Colonic mucosa (tissue), 4 donors: ENCODE data around the gene LMF1. TPM values are rescaled to one million over a fixed set of nuclear protein-coding genes. Genes with fewer than 3 reads are reported as not detected.

Experiments used
- DNase-seq: peaks from one replicate; pipeline ENCODE4 v3.0.0-alpha.2; 2020
- H3K27ac ChIP-seq: fragments of 200-600 bp; one replicate; pipeline ENCODE4 v1.8.0; 2021
- H3K27me3 ChIP-seq: fragments of 200-600 bp; one replicate; pipeline ENCODE4 v1.8.0; 2021
- H3K36me3 ChIP-seq: fragments of 200-600 bp; one replicate; pipeline ENCODE4 v1.8.0; 2021
- H3K4me1 ChIP-seq: fragments of 200-600 bp; one replicate; pipeline ENCODE4 v1.8.0; 2021; ENCODE audit warnings: mild to moderate bottlenecking
- H3K4me3 ChIP-seq: fragments of 200-600 bp; one replicate; pipeline ENCODE4 v1.8.0; 2021
- H3K9ac ChIP-seq, 2 donors: one replicate each; pipeline ENCODE4 v1.7.0; 2013; ENCODE audit warnings: control low read depth in 2 of 2, low read depth in 2 of 2, low read length in 2 of 2
- H3K9me3 ChIP-seq: fragments of 200-600 bp; one replicate; pipeline ENCODE4 v1.8.0; 2021
- intact Hi-C: fragments of 100-400 bp; cut with DNase I; formaldehyde crosslinking; loops from one replicate; pipeline ENCODE4 v1.14.1; 2022
- total RNA-seq, 2 donors: library from RNA; stranded (reverse); fragmentation: NEBNext Ultra II Directional in 1 of 2; extraction: Animal tissue kit (Norgen Biotek cat#: 25700) in 1 of 2; gene quantifications; one replicate each; pipeline ENCODE4 v1.2.1, GENCODE V29; 2021
- TF ChIP-seq, protein P1 (sequence below): fragments of 200-600 bp; IDR thresholded peaks from one replicate; pipeline ENCODE4 v1.8.0; 2022; ENCODE audit warnings: antibody characterized with exemption, mild to moderate bottlenecking
- donor health status: healthy.
- donor health status: DM: no; HTN: no; CAD: no.
- donor health status: DM: no; HTN: no; CAD: no.

Gene LMF1
- total RNA-seq, 2 donors from 2014 or later, result 8.4 to 12.8 TPM

- Histone ChIP-seq H3K4me1 (no peaks in the 10 kb centered on the region), H3K36me3 (no peaks in the 10 kb centered on the region), H3K27me3 (peaks cover 21% of the 10 kb centered on the region), H3K4me3 (no peak overlapping the region), H3K9ac (no peak overlapping the region), H3K9me3 (no peaks in the 10 kb centered on the region), H3K27ac (no peak overlapping the region)
- TF ChIP-seq, protein P1, sequence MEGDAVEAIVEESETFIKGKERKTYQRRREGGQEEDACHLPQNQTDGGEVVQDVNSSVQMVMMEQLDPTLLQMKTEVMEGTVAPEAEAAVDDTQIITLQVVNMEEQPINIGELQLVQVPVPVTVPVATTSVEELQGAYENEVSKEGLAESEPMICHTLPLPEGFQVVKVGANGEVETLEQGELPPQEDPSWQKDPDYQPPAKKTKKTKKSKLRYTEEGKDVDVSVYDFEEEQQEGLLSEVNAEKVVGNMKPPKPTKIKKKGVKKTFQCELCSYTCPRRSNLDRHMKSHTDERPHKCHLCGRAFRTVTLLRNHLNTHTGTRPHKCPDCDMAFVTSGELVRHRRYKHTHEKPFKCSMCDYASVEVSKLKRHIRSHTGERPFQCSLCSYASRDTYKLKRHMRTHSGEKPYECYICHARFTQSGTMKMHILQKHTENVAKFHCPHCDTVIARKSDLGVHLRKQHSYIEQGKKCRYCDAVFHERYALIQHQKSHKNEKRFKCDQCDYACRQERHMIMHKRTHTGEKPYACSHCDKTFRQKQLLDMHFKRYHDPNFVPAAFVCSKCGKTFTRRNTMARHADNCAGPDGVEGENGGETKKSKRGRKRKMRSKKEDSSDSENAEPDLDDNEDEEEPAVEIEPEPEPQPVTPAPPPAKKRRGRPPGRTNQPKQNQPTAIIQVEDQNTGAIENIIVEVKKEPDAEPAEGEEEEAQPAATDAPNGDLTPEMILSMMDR, result no peak
- no peak for DNase-seq
- intact Hi-C loops, result no loop called here
Measured at GRCh38 chr16:1000608-1001007, 29.8 kb upstream of the LMF1 start.

DNA sequence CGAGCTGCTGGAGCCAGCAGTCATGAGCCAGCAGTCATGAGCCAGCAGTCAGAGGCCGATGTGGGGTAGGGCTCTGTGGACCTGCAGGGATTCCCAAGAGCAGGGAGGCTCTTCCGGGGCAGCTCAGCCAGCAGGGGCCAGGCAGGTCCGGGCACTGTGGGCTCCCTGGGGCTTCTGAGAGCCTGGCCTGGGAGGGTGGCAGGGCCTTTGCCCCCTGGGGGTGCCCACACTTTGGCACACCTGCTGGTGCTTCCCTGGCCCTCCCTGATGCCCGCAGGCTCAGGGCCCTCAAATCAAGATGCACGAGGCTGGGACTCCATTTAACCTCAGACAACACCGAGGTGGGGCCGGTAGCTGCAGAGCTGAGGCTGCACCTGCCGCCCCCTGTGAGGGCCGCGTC lies 28.9 kb upstream of the LMF1 start:
- intact Hi-C loops, result no loop called here
- TF ChIP-seq, protein P1, result no peak
- H3K9ac ChIP-seq, result no peak overlapping the region
- no peak overlapping the region for H3K4me3 ChIP-seq
- peaks cover 21% of the 10 kb centered on the region for H3K27me3 ChIP-seq
- no peak overlapping the region for H3K27ac ChIP-seq
- H3K4me1 ChIP-seq, result no peaks in the 10 kb centered on the region
- H3K36me3 ChIP-seq, result no peaks in the 10 kb centered on the region
- no peaks in the 10 kb centered on the region for H3K9me3 ChIP-seq
- DNase-seq, result no peak

- Histone ChIP-seq H3K27ac (no peak overlapping the region), H3K9ac (no peak overlapping the region), H3K4me3 (no peak overlapping the region), H3K9me3 (no peaks in the 10 kb centered on the region), H3K27me3 (peaks cover 21% of the 10 kb centered on the region), H3K36me3 (no peaks in the 10 kb centered on the region), H3K4me1 (no peaks in the 10 kb centered on the region)
- TF ChIP-seq, protein P1, result no peak
- intact Hi-C loops, result no loop called here
- no peak for DNase-seq
Measured at GRCh38 chr16:998615-999014, 27.8 kb upstream of the LMF1 start.

GRCh38 chr16:998211-998610 lies 27.4 kb upstream of the LMF1 start:
- Histone ChIP-seq H3K27me3 (peaks cover 21% of the 10 kb centered on the region), H3K4me3 (no peak overlapping the region)
- DNase-seq, result no peak

GRCh38 chr16:997440-998051 lies 26.8 kb upstream of the LMF1 start:
- TF ChIP-seq, protein P1, result no peak
- Histone ChIP-seq H3K27me3 (peaks cover 21% of the 10 kb centered on the region), H3K9ac (peak overlapping the region in 1 of 2 donors; percentile 12), H3K27ac (no peak overlapping the region), H3K9me3 (no peaks in the 10 kb centered on the region), H3K4me1 (no peaks in the 10 kb centered on the region), H3K36me3 (no peaks in the 10 kb centered on the region), H3K4me3 (peak overlapping the region; percentile 9)
- intact Hi-C loops, result no loop called here
- DNase-seq, result no peak

More at GRCh38 chr16:998211-998610, 27.4 kb upstream of the LMF1 start:
- no peak overlapping the region for H3K27ac ChIP-seq
- H3K9ac ChIP-seq, result peak overlapping the region in 1 of 2 donors; percentile 12
- TF ChIP-seq, protein P1, result no peak
- H3K4me1 ChIP-seq, result no peaks in the 10 kb centered on the region
- no peaks in the 10 kb centered on the region for H3K9me3 ChIP-seq
- H3K36me3 ChIP-seq, result no peaks in the 10 kb centered on the region
- intact Hi-C loops, result no loop called here
